ENCODE results near the gene CEP120.
A peak's percentile ranks its signal among the peaks of the same experiment; 100 is the strongest.
"Not testable (repeated sequence)": the region's sequence is repeated elsewhere in the genome, so short reads cannot be mapped to it uniquely, and the experiment has no call there.

The CEP120 gene

DNA sequence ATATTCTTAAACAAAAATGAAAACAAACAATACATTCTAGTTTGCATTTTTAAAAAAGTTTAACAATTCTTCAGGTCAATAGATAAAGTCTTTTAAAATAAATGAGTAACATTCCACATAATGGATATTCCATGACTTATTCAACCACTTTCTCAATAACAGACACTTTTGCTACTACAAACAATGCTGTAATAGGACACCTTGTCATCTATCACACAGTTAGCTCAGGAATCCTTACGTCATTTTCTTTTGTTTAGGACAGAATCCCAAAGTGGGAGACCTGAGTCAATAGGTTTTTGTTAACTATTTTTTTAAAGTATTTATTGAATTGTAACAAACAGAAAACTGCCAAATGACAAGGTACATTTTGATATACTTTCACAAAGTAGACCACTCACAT, 72.5 kb downstream of the CEP120 start:
- Histone ChIP-seq H3K9me3 (replicated peaks; ENCODE audit: insufficient read depth, low read length) (no peaks in the 10 kb centered on the region), H4K20me1 (ENCODE audit: insufficient read depth, low read length) (no peaks in the 10 kb centered on the region), H3K27ac (ENCODE audit: low read length) (no peak overlapping the region), H3K9me2 (replicated peaks; ENCODE audit: insufficient read depth, low read length) (no peaks in the 10 kb centered on the region), H3K4me2 (ENCODE audit: low read depth, low read length) (no peak overlapping the region), H3F3A (ENCODE audit: insufficient read depth, low read length) (no peaks in the 10 kb centered on the region), H3K9ac (ENCODE audit: low read length) (no peak overlapping the region), H2AFZ (ENCODE audit: low read length) (no peak overlapping the region), H3K79me2 (ENCODE audit: low read length) (no peaks in the 10 kb centered on the region), H3K4me3 (ENCODE audit: low read length) (no peak overlapping the region), H3K27me3 (replicated peaks; ENCODE audit: insufficient read depth, low read length) (no peaks in the 10 kb centered on the region), H3K36me3 (replicated peaks; ENCODE audit: insufficient read depth, low read length) (no peaks in the 10 kb centered on the region), H3K4me1 (ENCODE audit: low read length) (no peaks in the 10 kb centered on the region)
- DNase-seq, result no peak
- TF ChIP-seq EZH2 (optimal IDR thresholded peaks at IDR 0.05; ENCODE audit: low read depth, low read length) (no peak), EZH2phosphoT487 (IDR thresholded peaks at IDR 0.05; ENCODE audit: low read length) (no peak)
- TF ChIP-seq, protein P1, sequence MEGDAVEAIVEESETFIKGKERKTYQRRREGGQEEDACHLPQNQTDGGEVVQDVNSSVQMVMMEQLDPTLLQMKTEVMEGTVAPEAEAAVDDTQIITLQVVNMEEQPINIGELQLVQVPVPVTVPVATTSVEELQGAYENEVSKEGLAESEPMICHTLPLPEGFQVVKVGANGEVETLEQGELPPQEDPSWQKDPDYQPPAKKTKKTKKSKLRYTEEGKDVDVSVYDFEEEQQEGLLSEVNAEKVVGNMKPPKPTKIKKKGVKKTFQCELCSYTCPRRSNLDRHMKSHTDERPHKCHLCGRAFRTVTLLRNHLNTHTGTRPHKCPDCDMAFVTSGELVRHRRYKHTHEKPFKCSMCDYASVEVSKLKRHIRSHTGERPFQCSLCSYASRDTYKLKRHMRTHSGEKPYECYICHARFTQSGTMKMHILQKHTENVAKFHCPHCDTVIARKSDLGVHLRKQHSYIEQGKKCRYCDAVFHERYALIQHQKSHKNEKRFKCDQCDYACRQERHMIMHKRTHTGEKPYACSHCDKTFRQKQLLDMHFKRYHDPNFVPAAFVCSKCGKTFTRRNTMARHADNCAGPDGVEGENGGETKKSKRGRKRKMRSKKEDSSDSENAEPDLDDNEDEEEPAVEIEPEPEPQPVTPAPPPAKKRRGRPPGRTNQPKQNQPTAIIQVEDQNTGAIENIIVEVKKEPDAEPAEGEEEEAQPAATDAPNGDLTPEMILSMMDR (IDR thresholded peaks at IDR 0.05; ENCODE audit: low read length), result no peak

DNA sequence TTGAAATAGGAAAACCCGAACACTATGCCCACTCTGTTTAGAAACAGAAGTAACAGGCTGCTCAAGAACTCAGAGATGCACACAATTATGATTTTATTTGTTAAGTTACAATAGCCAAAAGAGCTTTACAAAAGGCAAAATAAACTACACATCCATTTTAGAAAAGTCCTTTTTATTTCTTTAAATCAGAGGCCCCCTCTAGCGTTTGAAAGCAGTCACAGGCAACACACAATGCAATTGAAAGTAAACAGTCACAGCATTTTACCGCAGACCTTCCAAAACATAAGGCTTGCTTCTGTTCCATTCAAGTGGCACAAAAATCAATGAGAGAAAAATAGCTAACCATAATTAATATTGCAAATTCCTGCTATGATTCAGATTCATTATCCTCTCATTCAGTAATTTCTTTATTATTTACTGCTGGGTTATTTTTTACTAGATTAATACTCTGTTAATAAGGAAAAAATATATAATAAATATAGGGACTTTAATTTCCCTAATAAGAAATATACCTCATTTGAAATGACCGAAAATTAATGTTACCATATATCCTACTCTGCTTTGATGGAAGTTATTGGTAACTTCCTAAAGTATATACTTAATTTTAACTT, 78.3 kb downstream of the CEP120 start:
- Histone ChIP-seq H3K27me3 (replicated peaks; ENCODE audit: insufficient read depth, low read length) (no peaks in the 10 kb centered on the region), H3K9ac (ENCODE audit: low read length) (no peak overlapping the region), H3K4me2 (ENCODE audit: low read depth, low read length) (no peak overlapping the region), H4K20me1 (ENCODE audit: insufficient read depth, low read length) (no peaks in the 10 kb centered on the region), H3K27ac (ENCODE audit: low read length) (no peak overlapping the region), H3K4me1 (ENCODE audit: low read length) (no peaks in the 10 kb centered on the region; the same call in 1 of the 2 replicates), H3K36me3 (replicated peaks; ENCODE audit: insufficient read depth, low read length) (no peaks in the 10 kb centered on the region), H3K4me3 (ENCODE audit: low read length) (no peak overlapping the region), H3F3A (ENCODE audit: insufficient read depth, low read length) (no peaks in the 10 kb centered on the region), H3K9me3 (replicated peaks; ENCODE audit: insufficient read depth, low read length) (no peaks in the 10 kb centered on the region), H3K9me2 (replicated peaks; ENCODE audit: insufficient read depth, low read length) (no peaks in the 10 kb centered on the region), H3K79me2 (ENCODE audit: low read length) (no peaks in the 10 kb centered on the region), H2AFZ (ENCODE audit: low read length) (no peak overlapping the region)
- TF ChIP-seq EZH2phosphoT487 (IDR thresholded peaks at IDR 0.05; ENCODE audit: low read length) (no peak), EZH2 (optimal IDR thresholded peaks at IDR 0.05; ENCODE audit: low read depth, low read length) (no peak)
- TF ChIP-seq, protein P1 (IDR thresholded peaks at IDR 0.05; ENCODE audit: low read length), result peak; percentile 54
- DNase-seq, result peak; percentile 37

DNA sequence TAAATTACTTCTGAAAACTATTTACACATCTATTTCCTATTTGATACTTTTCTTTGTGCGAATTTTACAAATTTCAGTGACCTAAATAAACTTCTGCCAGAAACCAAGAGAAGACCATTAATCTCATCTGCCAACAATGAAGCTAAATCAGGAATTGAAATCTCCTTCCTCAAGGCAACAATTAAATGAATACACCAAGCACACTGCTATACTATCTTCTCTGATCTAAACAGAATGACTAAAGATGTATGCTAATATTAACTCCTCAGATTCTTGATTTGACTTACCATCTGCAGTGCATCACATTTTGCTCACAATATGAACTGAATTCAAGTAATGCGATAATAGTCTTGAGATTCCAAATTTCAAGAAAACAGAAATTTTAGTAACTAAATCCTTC, 82.3 kb downstream of the CEP120 start:
- H2AFZ ChIP-seq (ENCODE audit: low read length), result no peak overlapping the region
- no peak overlapping the region for H3K9ac ChIP-seq (ENCODE audit: low read length)
- no peak overlapping the region for H3K27ac ChIP-seq (ENCODE audit: low read length)
- H3K4me3 ChIP-seq (ENCODE audit: low read length), result no peak overlapping the region
- DNase-seq, result no peak
- H3K4me1 ChIP-seq (ENCODE audit: low read length), result no peaks in the 10 kb centered on the region; the same call in 1 of the 2 replicates
- no peaks in the 10 kb centered on the region for H4K20me1 ChIP-seq (ENCODE audit: insufficient read depth, low read length)
- H3K9me3 ChIP-seq (replicated peaks; ENCODE audit: insufficient read depth, low read length), result no peaks in the 10 kb centered on the region
- no peaks in the 10 kb centered on the region for H3K9me2 ChIP-seq (replicated peaks; ENCODE audit: insufficient read depth, low read length)
- no peak overlapping the region for H3K4me2 ChIP-seq (ENCODE audit: low read depth, low read length)
- no peaks in the 10 kb centered on the region for H3K79me2 ChIP-seq (ENCODE audit: low read length)
- H3K27me3 ChIP-seq (replicated peaks; ENCODE audit: insufficient read depth, low read length), result no peaks in the 10 kb centered on the region
- H3K36me3 ChIP-seq (replicated peaks; ENCODE audit: insufficient read depth, low read length), result no peaks in the 10 kb centered on the region
- no peaks in the 10 kb centered on the region for H3F3A ChIP-seq (ENCODE audit: insufficient read depth, low read length)
- TF ChIP-seq EZH2phosphoT487 (IDR thresholded peaks at IDR 0.05; ENCODE audit: low read length), result no peak
- TF ChIP-seq, protein P1 (IDR thresholded peaks at IDR 0.05; ENCODE audit: low read length), result no peak
- no peak for TF ChIP-seq EZH2 (optimal IDR thresholded peaks at IDR 0.05; ENCODE audit: low read depth, low read length)

DNA sequence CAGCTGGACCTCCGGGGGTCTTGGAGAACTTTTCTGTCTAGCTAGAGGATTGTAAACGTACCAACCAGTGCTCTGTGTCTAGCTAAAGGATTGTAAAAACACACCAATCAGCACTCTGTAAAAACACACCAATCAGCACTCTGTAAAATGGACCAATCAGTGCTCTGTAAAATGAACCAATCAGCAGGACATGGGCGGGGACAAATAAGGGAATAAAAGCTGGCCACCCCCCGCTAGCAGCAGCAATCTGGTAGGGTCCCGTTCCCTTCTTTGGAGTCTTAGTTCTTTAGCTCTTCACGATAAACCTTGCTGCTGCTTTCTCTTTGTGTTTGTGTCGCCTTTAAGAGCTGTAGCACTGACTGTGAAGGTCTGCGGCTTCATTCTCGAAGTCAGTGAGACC, 114.8 kb downstream of the CEP120 start:
- H2AFZ ChIP-seq (ENCODE audit: low read length); H3K27me3 ChIP-seq (replicated peaks; ENCODE audit: insufficient read depth, low read length); H3K9me3 ChIP-seq (replicated peaks; ENCODE audit: insufficient read depth, low read length); H3K4me2 ChIP-seq (ENCODE audit: low read depth, low read length); H3K9ac ChIP-seq (ENCODE audit: low read length); H3K79me2 ChIP-seq (ENCODE audit: low read length); H3K4me3 ChIP-seq (ENCODE audit: low read length); H3K36me3 ChIP-seq (replicated peaks; ENCODE audit: insufficient read depth, low read length); H3K9me2 ChIP-seq (replicated peaks; ENCODE audit: insufficient read depth, low read length); H3F3A ChIP-seq (ENCODE audit: insufficient read depth, low read length); H4K20me1 ChIP-seq (ENCODE audit: insufficient read depth, low read length); H3K4me1 ChIP-seq (ENCODE audit: low read length); H3K27ac ChIP-seq (ENCODE audit: low read length); DNase-seq: not testable (repeated sequence)

All from MM.1S (cell line).